Duodenal mucosa (tissue), 2 donors: ENCODE data around the gene MRPL16.
"Not testable (repeated sequence)": the region's sequence is repeated elsewhere in the genome, so short reads cannot be mapped to it uniquely, and the experiment has no call there.

Experiments used
- H3K27ac ChIP-seq: one replicate; pipeline ENCODE4 v1.7.0; 2013; ENCODE audit warnings: low read depth, low read length
- H3K27me3 ChIP-seq, 2 donors: one replicate each; pipeline ENCODE4 v1.7.0; 2013; ENCODE audit warnings: low read length in 2 of 2, control low read depth in 1 of 2; ENCODE audit not compliant: insufficient read depth in 2 of 2, control insufficient read depth in 1 of 2
- H3K36me3 ChIP-seq, 2 donors: one replicate each; pipeline ENCODE4 v1.7.0; 2013; ENCODE audit warnings: low read length in 2 of 2, control low read depth in 1 of 2; ENCODE audit not compliant: insufficient read depth in 2 of 2, control insufficient read depth in 1 of 2
- H3K4me1 ChIP-seq, 2 donors: one replicate each; pipeline ENCODE4 v1.7.0; 2013; ENCODE audit warnings: low read length in 2 of 2, control low read depth in 1 of 2; ENCODE audit not compliant: insufficient read depth in 2 of 2, control insufficient read depth in 1 of 2
- H3K4me3 ChIP-seq, 2 donors: one replicate each; pipeline ENCODE4 v1.7.0; 2013; ENCODE audit warnings: low read length in 2 of 2, low read depth in 1 of 2
- H3K9ac ChIP-seq, 2 donors: one replicate each; pipeline ENCODE4 v1.7.0; 2013; ENCODE audit warnings: low read length in 2 of 2, low read depth in 1 of 2
- H3K9me3 ChIP-seq, 2 donors: one replicate each; pipeline ENCODE4 v1.7.0; 2013; ENCODE audit warnings: low read length in 2 of 2, control low read depth in 1 of 2; ENCODE audit not compliant: control insufficient read depth in 1 of 2

MRPL16 gene

GRCh38 chr11:59810189-59810910 is at the start of gene MRPL16:
Gene MRPL16 (minus strand): TSS chr11:59810778. CDS start chr11:59810658, 120 bp downstream.
- Histone ChIP-seq H3K4me1 (peaks cover 5 to 17% of the 10 kb centered on the region in 2 donors), H3K27me3 (no peaks in the 10 kb centered on the region), H3K4me3 (peak within 1 kb of the TSS; percentile 80 to 96), H3K27ac (peak within 1 kb of the TSS; percentile 26), H3K36me3 (peaks cover 17 to 29% of the 10 kb centered on the region in 2 donors), H3K9me3 (no peaks in the 10 kb centered on the region), H3K9ac (peak within 1 kb of the TSS; percentile 74 to 98)

GRCh38 chr11:59859673-59860072 is 49.1 kb upstream of the MRPL16 start:
- no peaks in the 10 kb centered on the region for H3K36me3 ChIP-seq
- H3K9me3 ChIP-seq = no peaks in the 10 kb centered on the region
- no peak overlapping the region for H3K9ac ChIP-seq
- no peaks in the 10 kb centered on the region for H3K4me1 ChIP-seq
- H3K4me3 ChIP-seq = no peak overlapping the region
- no peaks in the 10 kb centered on the region for H3K27me3 ChIP-seq
- no peak overlapping the region for H3K27ac ChIP-seq

- Histone ChIP-seq H3K27ac (no peak overlapping the region), H3K9ac (no peak overlapping the region), H3K9me3 (no peaks in the 10 kb centered on the region), H3K4me1 (no peaks in the 10 kb centered on the region), H3K36me3 (no peaks in the 10 kb centered on the region), H3K27me3 (no peaks in the 10 kb centered on the region), H3K4me3 (no peak overlapping the region)
Observed at GRCh38 chr11:59857439-59858434, 47.2 kb upstream of the MRPL16 start.

- Histone ChIP-seq H3K9me3 (no peaks in the 10 kb centered on the region), H3K9ac (no peak overlapping the region), H3K4me1 (no peaks in the 10 kb centered on the region), H3K36me3 (no peaks in the 10 kb centered on the region), H3K27me3 (no peaks in the 10 kb centered on the region), H3K27ac (no peak overlapping the region), H3K4me3 (no peak overlapping the region)
Observed at GRCh38 chr11:59854871-59855270, 44.3 kb upstream of the MRPL16 start.

- not testable (repeated sequence) for H3K36me3 ChIP-seq, H3K9me3 ChIP-seq, H3K9ac ChIP-seq, H3K27ac ChIP-seq, H3K4me1 ChIP-seq, H3K4me3 ChIP-seq, H3K27me3 ChIP-seq
Observed at GRCh38 chr11:59851416-59851815, 40.8 kb upstream of the MRPL16 start.

GRCh38 chr11:59849551-59849950 is 39.0 kb upstream of the MRPL16 start:
- H3K27me3 ChIP-seq, H3K4me3 ChIP-seq, H3K36me3 ChIP-seq, H3K9me3 ChIP-seq, H3K4me1 ChIP-seq, H3K27ac ChIP-seq, H3K9ac ChIP-seq: not testable (repeated sequence)

- no peak overlapping the region for H3K27ac ChIP-seq
- peaks cover 4 to 7% of the 10 kb centered on the region in 2 donors for H3K4me1 ChIP-seq
- H3K4me3 ChIP-seq = no peak overlapping the region
- no peaks in the 10 kb centered on the region for H3K27me3 ChIP-seq
- no peaks in the 10 kb centered on the region for H3K9me3 ChIP-seq
- no peaks in the 10 kb centered on the region for H3K36me3 ChIP-seq
- no peak overlapping the region for H3K9ac ChIP-seq
Observed at GRCh38 chr11:59849129-59849528, 38.6 kb upstream of the MRPL16 start.

GRCh38 chr11:59848439-59848838 is 37.9 kb upstream of the MRPL16 start:
- not testable (repeated sequence) for H3K4me3 ChIP-seq

GRCh38 chr11:59847626-59848025 is 37.0 kb upstream of the MRPL16 start:
- no peak overlapping the region for H3K27ac ChIP-seq
- H3K9me3 ChIP-seq = no peaks in the 10 kb centered on the region
- H3K4me1 ChIP-seq = peaks cover 4 to 7% of the 10 kb centered on the region in 2 donors
- H3K36me3 ChIP-seq = no peaks in the 10 kb centered on the region
- H3K27me3 ChIP-seq = no peaks in the 10 kb centered on the region
- H3K9ac ChIP-seq = no peak overlapping the region
- no peak overlapping the region for H3K4me3 ChIP-seq

More at GRCh38 chr11:59848439-59848838, 37.9 kb upstream of the MRPL16 start:
- H3K9ac ChIP-seq, H3K27me3 ChIP-seq, H3K4me1 ChIP-seq, H3K36me3 ChIP-seq, H3K27ac ChIP-seq, H3K9me3 ChIP-seq: not testable (repeated sequence)

- no peaks in the 10 kb centered on the region for H3K36me3 ChIP-seq
- H3K4me3 ChIP-seq = no peak overlapping the region
- H3K9ac ChIP-seq = no peak overlapping the region
- no peaks in the 10 kb centered on the region for H3K27me3 ChIP-seq
- H3K4me1 ChIP-seq = peaks cover 4 to 7% of the 10 kb centered on the region in 2 donors
- H3K9me3 ChIP-seq = no peaks in the 10 kb centered on the region
- H3K27ac ChIP-seq = no peak overlapping the region
Observed at GRCh38 chr11:59846556-59846955, 36.0 kb upstream of the MRPL16 start.
